Lung microvascular endothelial cell (primary cell): ENCODE measurements around the gene SLC49A4. TPM values are rescaled to one million over a fixed set of nuclear protein-coding genes. Genes with fewer than 3 reads are reported as not detected.

Experiments
- DNase-seq, 2 donors: peaks; one replicate each; pipeline versions ENCODE4 v3.0.0 to v3.0.0-alpha.2; 2010; ENCODE audit warnings: low read depth in 2 of 2
- total RNA-seq: library from RNA; depleted of rRNA; stranded (reverse); fragments of >200 nt; gene quantifications from 2 replicates; pipeline ENCODE4 v1.2.1, GENCODE V29; 2014

The SLC49A4 gene
- total RNA-seq, 1 donor from 2014 or later = 10.9 TPM

GRCh38 chr3:122928396-122929187 lies 133.7 kb downstream of the SLC49A4 start:
- DNase-seq = no peak

GRCh38 chr3:122929188-122930062 lies 134.6 kb downstream of the SLC49A4 start:
- no peak for DNase-seq

GRCh38 chr3:122930063-122930997 lies 135.5 kb downstream of the SLC49A4 start:
- DNase-seq = no peak

Other genes with a start within 250 kb of the SLC49A4 start
- 12.2 and 12.3 TPM in 2 replicates for gene PARP9, start 230.8 kb upstream of the SLC49A4 start, total RNA-seq
- 14.7 and 15.0 TPM in 2 replicates for gene DTX3L, start 230.7 kb upstream of the SLC49A4 start, total RNA-seq
- gene PARP15, start 217.4 kb upstream of the SLC49A4 start, total RNA-seq = 0.40 and 0.44 TPM in 2 replicates
- gene PARP14, start 114.2 kb upstream of the SLC49A4 start, total RNA-seq = 51.6 and 56.7 TPM in 2 replicates
- 5.9 and 12.5 TPM in 2 replicates for gene HSPBAP1, start 1.2 kb upstream of the SLC49A4 start, total RNA-seq
- gene SEMA5B, start 232.7 kb downstream of the SLC49A4 start, total RNA-seq = under 0.01 TPM in 2 replicates